GDM1 (cell line): ENCODE data around the gene ATF3.
"Not testable (repeated sequence)": the region's sequence is repeated elsewhere in the genome, so short reads cannot be mapped to it uniquely, and the experiment has no call there.

Experiments used
- DNase-seq: peaks from one replicate; lab custom pipeline; 2025; lab: John Stamatoyannopoulos, UW

ATF3 gene

DNA sequence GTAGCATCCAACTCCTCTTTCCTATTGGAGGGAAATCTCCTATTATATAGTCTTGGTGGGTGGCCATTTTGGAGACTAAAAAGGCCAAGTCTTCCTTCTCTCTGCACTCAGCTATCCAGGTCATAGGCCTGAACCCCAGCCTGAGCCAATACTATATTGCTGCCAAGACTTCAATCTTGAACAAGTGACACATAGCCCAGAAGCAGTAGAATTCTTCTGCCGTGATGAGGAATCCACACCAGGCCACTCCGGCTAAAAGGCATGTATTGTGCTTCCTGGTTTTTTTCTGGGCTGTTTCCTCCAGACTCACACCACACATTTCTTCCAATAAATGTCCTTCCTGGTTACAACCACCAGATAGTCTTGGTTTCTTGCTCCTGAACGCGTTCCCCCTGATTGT lies 43.0 kb downstream of the ATF3 start:
- no peak for DNase-seq

DNA sequence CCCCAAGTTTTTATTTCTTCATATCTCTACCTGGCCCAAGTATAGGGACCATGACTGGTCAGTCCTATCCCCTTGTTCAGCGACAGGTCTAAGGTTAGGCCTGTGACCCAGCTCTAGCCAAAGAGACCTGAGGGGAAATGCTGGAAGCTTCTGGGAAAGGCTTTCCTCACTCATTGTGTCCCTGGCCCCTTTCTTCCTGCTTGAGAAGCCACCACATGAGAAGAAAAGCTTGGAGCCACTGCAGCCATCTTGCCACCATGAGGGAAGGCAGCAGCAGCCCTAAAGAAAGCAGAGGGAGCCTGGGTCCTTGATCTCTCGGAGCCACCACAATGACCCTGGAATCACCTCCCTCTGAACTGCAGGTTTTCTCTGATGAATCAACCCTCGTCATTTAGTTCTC lies 43.4 kb downstream of the ATF3 start:
- DNase-seq: no peak

GRCh38 chr1:212652609-212653008 lies 44.0 kb downstream of the ATF3 start:
- DNase-seq: no peak

GRCh38 chr1:212655668-212656440 lies 47.3 kb downstream of the ATF3 start:
- no peak for DNase-seq

- no peak for DNase-seq
Measured at GRCh38 chr1:212656730-212657129, 48.2 kb downstream of the ATF3 start.

GRCh38 chr1:212658250-212658649 lies 49.7 kb downstream of the ATF3 start:
- not testable (repeated sequence) for DNase-seq

DNA sequence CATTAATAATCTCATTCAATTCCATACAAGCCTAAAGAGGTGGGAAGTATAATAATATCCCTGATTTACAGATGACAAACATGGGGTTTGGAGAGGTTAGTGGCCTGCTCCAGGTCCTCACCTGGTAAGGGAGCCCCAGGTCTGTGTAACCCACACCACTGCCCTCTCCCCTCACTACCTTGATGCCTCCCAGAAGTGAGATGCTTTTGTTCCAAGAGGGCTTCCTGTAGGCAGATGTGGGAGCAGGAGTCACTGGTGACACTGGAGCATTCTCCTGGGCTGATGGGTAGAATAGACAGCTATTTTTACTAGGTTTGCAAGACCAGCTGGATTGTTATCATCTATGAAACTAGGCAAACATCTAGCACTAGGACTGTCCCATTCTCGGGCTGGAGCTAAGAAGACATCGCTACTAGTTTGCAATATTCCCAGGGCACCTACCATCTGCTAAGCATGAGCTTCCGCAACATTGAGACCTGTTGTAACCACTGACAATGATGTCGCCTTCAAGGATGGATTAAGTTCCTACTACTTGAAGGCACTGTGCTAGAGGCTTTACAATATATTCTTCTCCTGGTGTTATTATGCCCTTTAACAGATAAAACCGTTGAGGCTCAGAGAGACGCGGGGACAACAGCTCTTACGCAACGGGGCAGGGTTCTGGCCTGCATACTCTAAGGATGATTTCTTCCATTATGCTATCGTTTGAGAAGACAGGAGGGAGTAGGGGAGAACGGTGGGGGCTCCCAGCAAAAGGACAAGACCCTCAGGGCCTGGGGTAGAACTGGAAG lies 56.0 kb downstream of the ATF3 start:
- DNase-seq: no peak

DNA sequence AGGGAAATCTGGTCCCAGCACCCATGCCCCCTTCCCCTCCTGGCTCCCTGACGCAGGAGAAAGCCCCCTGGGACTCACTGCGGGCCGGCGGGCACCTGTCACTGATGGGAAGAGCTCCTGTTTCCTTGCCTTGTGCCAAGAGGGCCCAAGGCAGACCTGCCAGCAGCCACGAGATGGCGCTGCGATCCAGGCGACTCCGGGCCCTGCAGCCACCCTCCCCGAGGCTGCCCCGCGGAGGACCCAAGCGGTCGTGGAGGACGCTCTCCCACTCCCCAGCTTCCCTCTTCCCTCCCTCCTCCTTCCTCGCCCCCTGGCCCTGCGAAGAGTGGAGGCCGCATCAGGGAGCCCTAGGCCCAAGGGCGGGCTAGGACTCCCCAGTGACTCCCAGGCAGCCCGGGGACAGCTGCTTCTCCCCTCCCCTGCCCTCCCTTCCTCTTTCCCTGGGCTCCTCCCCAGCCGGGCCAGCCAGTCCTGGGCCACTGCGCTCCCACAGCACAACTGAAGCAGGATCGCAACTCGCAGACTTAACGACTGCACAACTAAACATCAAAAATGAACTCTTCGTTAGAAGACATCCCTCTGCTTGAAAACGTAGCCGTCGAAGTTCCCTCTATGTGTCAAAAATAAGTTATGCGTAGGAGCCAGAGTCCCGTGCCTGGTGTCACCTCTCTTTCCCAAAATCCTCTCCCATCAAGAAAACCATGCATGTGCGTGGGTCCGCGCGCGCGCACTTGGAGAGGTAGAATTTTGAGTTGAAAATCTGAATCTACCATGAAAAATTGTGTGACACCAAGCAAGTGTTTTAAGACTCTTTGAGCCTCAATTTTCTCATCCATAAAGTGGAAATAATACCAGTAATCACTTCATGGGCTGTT lies 56.9 kb downstream of the ATF3 start:
- DNase-seq: peak; percentile 73

GRCh38 chr1:212666116-212666775 lies 57.7 kb downstream of the ATF3 start:
- DNase-seq: no peak

DNA sequence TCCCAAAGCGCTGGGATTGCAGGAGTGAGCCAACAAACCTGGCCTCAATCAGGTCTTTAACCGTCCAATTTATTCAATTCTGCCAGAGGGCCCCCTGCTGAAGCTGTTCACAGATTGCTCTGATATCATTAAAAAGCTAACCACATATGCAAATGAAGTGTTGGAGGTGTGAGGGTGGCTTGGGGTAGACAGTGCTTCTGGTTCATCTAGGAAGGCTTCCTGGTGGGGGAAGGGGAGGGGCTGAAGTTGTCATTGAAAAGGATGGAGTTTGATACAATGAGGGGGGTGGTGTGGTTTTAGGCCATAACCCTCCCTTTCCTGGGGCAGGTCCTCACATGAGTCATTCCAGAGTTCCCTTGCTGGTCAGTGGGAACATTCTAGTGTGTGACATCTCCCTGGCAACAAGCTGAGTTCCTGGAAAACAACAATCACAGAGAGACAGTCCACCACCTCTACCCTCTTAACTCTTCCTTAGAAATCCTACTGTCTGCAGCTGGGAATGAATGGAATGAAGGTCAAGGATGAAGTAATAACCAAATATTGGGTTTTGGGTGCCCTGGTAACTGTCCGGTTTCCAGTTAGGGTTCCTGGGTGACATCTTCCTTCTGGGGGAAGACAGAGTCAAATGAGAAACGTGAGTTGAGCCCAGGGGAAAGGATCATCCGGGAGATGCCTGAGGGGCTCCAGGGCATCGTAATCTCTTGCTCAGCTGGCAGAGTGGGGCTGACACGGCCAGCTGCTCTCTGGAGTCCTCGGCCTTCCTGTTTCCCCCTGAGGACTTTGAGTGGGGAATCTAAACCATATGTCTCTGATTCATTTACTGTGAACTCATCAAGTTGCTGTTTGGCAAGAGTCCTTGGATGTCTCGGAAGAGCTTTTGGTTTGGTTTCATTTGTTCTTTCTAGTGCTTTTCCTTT lies 58.9 kb downstream of the ATF3 start:
- no peak for DNase-seq

GRCh38 chr1:212668477-212668876 lies 59.9 kb downstream of the ATF3 start:
- no peak for DNase-seq

DNA sequence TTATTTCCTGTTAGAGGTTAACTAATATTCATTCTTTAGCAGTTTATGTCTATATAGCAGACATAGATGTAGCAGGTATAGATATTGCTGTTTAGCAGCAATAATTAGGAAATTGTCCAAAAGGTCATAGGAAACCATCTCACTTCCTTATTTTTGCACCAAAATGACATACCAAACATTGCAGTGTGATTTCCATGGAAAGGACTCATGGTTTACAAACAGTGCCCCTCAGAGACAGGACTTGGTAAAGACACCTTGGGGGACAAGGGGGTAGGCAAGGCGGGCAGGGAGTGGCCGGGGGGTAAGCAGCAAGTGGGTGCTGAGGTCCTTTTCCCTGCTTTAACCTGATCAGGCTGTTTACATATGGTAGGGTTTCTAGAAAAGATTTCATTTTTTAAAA lies 60.5 kb downstream of the ATF3 start:
- no peak for DNase-seq

DNA sequence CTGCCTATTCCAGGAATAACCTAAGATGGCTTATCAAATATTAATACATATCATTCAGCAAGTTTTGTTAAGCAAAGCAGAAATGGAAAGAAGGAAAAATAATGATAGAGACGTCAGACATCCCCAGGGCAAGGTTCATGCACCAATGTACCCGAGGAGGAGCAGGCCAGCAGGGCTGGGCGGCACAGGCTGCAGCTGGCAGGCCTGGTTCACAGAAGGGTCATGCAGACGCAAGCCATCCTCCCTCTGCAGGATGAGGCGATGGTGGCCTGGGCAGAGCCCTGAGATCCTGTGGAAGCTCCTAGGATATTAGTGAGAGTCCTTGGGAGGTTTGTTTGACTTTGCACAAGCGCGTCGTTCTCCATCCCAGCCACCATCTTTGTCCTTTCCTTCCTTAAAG lies 61.0 kb downstream of the ATF3 start:
- no peak for DNase-seq

- no peak for DNase-seq
Measured at GRCh38 chr1:212670301-212670700, 61.7 kb downstream of the ATF3 start.
